Measurements from ENCODE around the gene SNX33.

DNA sequence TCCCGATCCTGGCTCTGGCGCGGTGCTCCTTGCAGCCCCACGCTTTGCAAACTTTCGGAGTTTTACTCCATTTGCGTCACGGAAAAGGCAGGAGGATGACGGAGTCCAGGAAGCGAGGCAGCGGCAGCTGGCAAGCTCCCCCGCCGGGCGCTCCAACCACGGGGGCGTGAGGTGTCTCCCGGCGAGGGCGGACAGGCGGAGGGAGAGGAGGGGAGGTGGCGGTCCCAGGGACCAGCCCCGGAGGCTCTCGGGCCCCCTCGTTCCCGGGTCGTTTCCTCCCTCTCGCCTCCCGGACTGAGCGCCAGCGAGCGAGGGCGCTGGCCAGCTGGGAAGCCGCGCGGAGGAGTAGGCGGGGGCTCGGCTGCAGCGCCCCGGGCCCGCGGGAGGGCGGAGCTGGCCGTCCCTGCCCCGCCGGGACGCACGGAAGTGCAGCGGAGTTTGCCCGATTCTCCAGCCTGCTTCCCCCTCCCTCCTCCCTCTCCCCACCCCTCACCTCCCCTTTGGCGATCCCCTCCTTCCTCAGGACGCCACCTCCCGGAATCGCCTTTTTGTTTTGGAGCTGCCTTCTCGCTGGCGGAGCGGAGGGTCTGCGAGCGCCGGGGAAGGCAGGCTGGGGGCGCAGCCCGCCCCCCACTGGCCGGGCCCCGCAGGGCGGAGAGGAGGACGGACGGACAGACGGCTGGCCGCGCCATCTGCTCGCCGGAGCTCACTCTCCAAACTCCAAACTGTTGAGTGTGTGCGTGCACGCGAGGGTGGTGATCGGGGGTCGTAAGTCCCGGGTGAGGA, at the start of gene SNX33:
- TF ChIP-seq EZH2phosphoT487 (IDR thresholded peaks at IDR 0.05; ENCODE audit: insufficient read depth, low read depth), result no peak
- TF ChIP-seq EZH2 (IDR thresholded peaks at IDR 0.05; ENCODE audit: insufficient read depth, poor library complexity, severe bottlenecking), result no peak

Data from GM23248 (cell line).